Neural cell (in vitro differentiated cells): ENCODE results near the gene INF2. TPM values are rescaled to one million over a fixed set of nuclear protein-coding genes. Genes with fewer than 3 reads are reported as not detected.

Experiments used
- H2AFZ ChIP-seq: fragments of 200-600, 300-800 bp; sonication (generic), shearing (Covaris generic); 2 replicates; pipeline ENCODE4 v1.6.0; 2014; ENCODE audit warnings: low read depth, mild to moderate bottlenecking, antibody characterized with exemption, low read length, moderate library complexity
- H3F3A ChIP-seq: fragments of 200-600 bp; shearing (Covaris generic); 2 replicates; pipeline ENCODE4 v1.6.1; 2016; ENCODE audit warnings: mild to moderate bottlenecking, moderate library complexity, mixed read lengths, antibody characterized with exemption, low read length; ENCODE audit not compliant: insufficient read depth, poor library complexity, severe bottlenecking
- H3K27ac ChIP-seq: fragments of 200-600, 300-800 bp; sonication (generic), shearing (Covaris generic); 2 replicates; pipeline ENCODE4 v1.5.1; 2014; ENCODE audit warnings: mild to moderate bottlenecking, low read length, moderate library complexity
- H3K27me3 ChIP-seq: fragments of 300-800, 200-600 bp; sonication (generic), shearing (Covaris generic); 2 replicates; pipeline ENCODE4 v1.6.0; 2014; ENCODE audit warnings: mild to moderate bottlenecking, low read depth, low read length, moderate library complexity; ENCODE audit not compliant: insufficient read depth
- H3K36me3 ChIP-seq: fragments of 300-800, 200-600 bp; sonication (generic), shearing (Covaris generic); 2 replicates; pipeline ENCODE4 v1.5.1; 2014; ENCODE audit warnings: mild to moderate bottlenecking, antibody characterized with exemption, low read length, moderate library complexity; ENCODE audit not compliant: insufficient read depth
- H3K4me2 ChIP-seq: fragments of 300-800, 200-600 bp; sonication (generic), shearing (Covaris generic); 2 replicates; pipeline ENCODE4 v1.6.0; 2014; ENCODE audit warnings: mild to moderate bottlenecking, low read length
- H3K4me3 ChIP-seq: fragments of 300-800, 200-600 bp; sonication (generic), shearing (Covaris generic); 2 replicates; pipeline ENCODE4 v1.5.1; 2014; ENCODE audit warnings: mild to moderate bottlenecking, low read length, moderate library complexity
- H3K79me2 ChIP-seq: fragments of 200-600 bp; shearing (Covaris generic); replicated peaks from 2 replicates; pipeline ENCODE4 v1.6.0; 2014; ENCODE audit warnings: mild to moderate bottlenecking, low read length, moderate library complexity; ENCODE audit not compliant: insufficient read depth
- H3K9ac ChIP-seq: fragments of 300-800, 200-600 bp; sonication (generic), shearing (Covaris generic); 2 replicates; pipeline ENCODE4 v1.6.1; 2016; ENCODE audit warnings: mild to moderate bottlenecking, low read length, mixed read lengths
- H3K9me2 ChIP-seq: fragments of 200-600 bp; shearing (Covaris generic); 2 replicates; pipeline ENCODE4 v1.6.1; 2016; ENCODE audit warnings: mild to moderate bottlenecking, low read length, mixed read lengths; ENCODE audit not compliant: insufficient read depth
- H3K9me3 ChIP-seq: fragments of 200-600, 300-800 bp; sonication (generic), shearing (Covaris generic); 2 replicates; pipeline ENCODE4 v1.6.1; 2016; ENCODE audit warnings: mild to moderate bottlenecking, mixed run types, low read length, moderate library complexity, mixed read lengths
- H4K20me1 ChIP-seq: fragments of 200-600 bp; shearing (Covaris generic); 2 replicates; pipeline ENCODE4 v1.6.1; 2016; ENCODE audit warnings: mild to moderate bottlenecking, mixed run types; ENCODE audit not compliant: insufficient read depth
- EP300 ChIP-seq: fragments of 450-650 bp; conservative IDR thresholded peaks from 2 replicates; pipeline ENCODE4 v1.6.1; 2014; ENCODE audit warnings: antibody characterized with exemption, mild to moderate bottlenecking, moderate library complexity; ENCODE audit not compliant: poor library complexity, severe bottlenecking
- EZH2 ChIP-seq: fragments of 200-600, 300-800 bp; shearing (Covaris generic), sonication (generic); IDR thresholded peaks from 2 replicates; pipeline ENCODE4 v1.6.1; 2014; ENCODE audit warnings: antibody characterized with exemption, low read length, borderline replicate concordance, mild to moderate bottlenecking; ENCODE audit not compliant: insufficient read depth, poor library complexity, severe bottlenecking
- MXI1 ChIP-seq: fragments of 450-650 bp; conservative IDR thresholded peaks from 2 replicates; pipeline ENCODE4 v1.6.1; 2014; ENCODE audit warnings: antibody characterized with exemption, mild to moderate bottlenecking; ENCODE audit not compliant: poor library complexity, severe bottlenecking
- POLR2AphosphoS5 ChIP-seq: IDR thresholded peaks from 2 replicates; pipeline ENCODE4 v1.6.1; 2012
- RAD21 ChIP-seq: fragments of 450-650 bp; conservative IDR thresholded peaks from 2 replicates; pipeline ENCODE4 v1.6.1; 2014; ENCODE audit warnings: antibody characterized with exemption, mild to moderate bottlenecking, moderate library complexity
- SMC3 ChIP-seq: fragments of 450-650 bp; conservative IDR thresholded peaks from 2 replicates; pipeline ENCODE4 v1.6.1; 2014; ENCODE audit warnings: antibody characterized with exemption, mild to moderate bottlenecking, moderate library complexity; ENCODE audit not compliant: poor library complexity
- TAF1 ChIP-seq: IDR thresholded peaks from 2 replicates; pipeline ENCODE4 v1.6.1; 2012; ENCODE audit warnings: low read depth
- polyA plus RNA-seq: library from polyadenylated mRNA; depleted of rRNA; stranded (reverse); fragments of >200 nt; gene quantifications from 2 replicates; pipeline ENCODE4 v1.2.3, GENCODE V29; 2014
- TF ChIP-seq, protein P1 (sequence below): IDR thresholded peaks from 2 replicates; pipeline ENCODE4 v1.6.1; 2012; ENCODE audit warnings: borderline replicate concordance
- TF ChIP-seq, protein P2 (sequence below): fragments of 450-650 bp; IDR thresholded peaks from 2 replicates; pipeline ENCODE4 v1.5.1; 2014; ENCODE audit warnings: antibody characterized with exemption, mild to moderate bottlenecking, moderate library complexity; ENCODE audit not compliant: poor library complexity, severe bottlenecking

Gene INF2
- polyA plus RNA-seq, 1 donor from 2014 or later = 0.02 TPM

DNA sequence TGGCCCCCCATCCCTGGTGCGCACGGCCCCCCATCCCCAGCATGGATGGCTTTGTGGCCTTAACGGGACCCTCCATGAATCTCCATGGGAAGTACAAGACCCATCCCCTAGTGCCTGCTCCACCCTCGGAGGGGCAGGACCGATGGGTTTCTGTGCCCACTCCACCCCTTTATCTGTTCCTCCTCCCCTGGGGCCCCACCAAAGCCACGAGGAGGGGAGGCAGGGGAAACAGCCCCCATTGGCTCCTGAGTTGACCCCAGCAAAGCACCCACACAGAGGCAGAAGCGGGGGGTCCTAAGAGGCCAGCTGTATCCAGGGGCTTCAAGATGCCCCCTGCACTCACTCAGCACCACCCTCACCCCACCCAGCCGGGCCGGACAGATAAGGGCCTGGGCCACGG is 48.7 kb upstream of the INF2 start:
- Histone ChIP-seq H3F3A (no peaks in the 10 kb centered on the region), H3K36me3 (no peaks in the 10 kb centered on the region), H2AFZ (no peak overlapping the region), H3K9me2 (no peaks in the 10 kb centered on the region), H3K4me3 (no peak overlapping the region), H3K79me2 (no peaks in the 10 kb centered on the region), H3K27me3 (no peaks in the 10 kb centered on the region), H3K9ac (no peak overlapping the region), H3K4me2 (no peak overlapping the region), H3K9me3 (peaks cover 2% of the 10 kb centered on the region), H3K27ac (no peak overlapping the region), H4K20me1 (no peaks in the 10 kb centered on the region)
- TF ChIP-seq EZH2 (no peak), MXI1 (no peak), RAD21 (no peak), EP300 (no peak), SMC3 (no peak), TAF1 (no peak), POLR2AphosphoS5 (no peak)
- TF ChIP-seq, protein P1, sequence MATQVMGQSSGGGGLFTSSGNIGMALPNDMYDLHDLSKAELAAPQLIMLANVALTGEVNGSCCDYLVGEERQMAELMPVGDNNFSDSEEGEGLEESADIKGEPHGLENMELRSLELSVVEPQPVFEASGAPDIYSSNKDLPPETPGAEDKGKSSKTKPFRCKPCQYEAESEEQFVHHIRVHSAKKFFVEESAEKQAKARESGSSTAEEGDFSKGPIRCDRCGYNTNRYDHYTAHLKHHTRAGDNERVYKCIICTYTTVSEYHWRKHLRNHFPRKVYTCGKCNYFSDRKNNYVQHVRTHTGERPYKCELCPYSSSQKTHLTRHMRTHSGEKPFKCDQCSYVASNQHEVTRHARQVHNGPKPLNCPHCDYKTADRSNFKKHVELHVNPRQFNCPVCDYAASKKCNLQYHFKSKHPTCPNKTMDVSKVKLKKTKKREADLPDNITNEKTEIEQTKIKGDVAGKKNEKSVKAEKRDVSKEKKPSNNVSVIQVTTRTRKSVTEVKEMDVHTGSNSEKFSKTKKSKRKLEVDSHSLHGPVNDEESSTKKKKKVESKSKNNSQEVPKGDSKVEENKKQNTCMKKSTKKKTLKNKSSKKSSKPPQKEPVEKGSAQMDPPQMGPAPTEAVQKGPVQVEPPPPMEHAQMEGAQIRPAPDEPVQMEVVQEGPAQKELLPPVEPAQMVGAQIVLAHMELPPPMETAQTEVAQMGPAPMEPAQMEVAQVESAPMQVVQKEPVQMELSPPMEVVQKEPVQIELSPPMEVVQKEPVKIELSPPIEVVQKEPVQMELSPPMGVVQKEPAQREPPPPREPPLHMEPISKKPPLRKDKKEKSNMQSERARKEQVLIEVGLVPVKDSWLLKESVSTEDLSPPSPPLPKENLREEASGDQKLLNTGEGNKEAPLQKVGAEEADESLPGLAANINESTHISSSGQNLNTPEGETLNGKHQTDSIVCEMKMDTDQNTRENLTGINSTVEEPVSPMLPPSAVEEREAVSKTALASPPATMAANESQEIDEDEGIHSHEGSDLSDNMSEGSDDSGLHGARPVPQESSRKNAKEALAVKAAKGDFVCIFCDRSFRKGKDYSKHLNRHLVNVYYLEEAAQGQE = no peak
- TF ChIP-seq, protein P2, sequence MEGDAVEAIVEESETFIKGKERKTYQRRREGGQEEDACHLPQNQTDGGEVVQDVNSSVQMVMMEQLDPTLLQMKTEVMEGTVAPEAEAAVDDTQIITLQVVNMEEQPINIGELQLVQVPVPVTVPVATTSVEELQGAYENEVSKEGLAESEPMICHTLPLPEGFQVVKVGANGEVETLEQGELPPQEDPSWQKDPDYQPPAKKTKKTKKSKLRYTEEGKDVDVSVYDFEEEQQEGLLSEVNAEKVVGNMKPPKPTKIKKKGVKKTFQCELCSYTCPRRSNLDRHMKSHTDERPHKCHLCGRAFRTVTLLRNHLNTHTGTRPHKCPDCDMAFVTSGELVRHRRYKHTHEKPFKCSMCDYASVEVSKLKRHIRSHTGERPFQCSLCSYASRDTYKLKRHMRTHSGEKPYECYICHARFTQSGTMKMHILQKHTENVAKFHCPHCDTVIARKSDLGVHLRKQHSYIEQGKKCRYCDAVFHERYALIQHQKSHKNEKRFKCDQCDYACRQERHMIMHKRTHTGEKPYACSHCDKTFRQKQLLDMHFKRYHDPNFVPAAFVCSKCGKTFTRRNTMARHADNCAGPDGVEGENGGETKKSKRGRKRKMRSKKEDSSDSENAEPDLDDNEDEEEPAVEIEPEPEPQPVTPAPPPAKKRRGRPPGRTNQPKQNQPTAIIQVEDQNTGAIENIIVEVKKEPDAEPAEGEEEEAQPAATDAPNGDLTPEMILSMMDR = no peak

DNA sequence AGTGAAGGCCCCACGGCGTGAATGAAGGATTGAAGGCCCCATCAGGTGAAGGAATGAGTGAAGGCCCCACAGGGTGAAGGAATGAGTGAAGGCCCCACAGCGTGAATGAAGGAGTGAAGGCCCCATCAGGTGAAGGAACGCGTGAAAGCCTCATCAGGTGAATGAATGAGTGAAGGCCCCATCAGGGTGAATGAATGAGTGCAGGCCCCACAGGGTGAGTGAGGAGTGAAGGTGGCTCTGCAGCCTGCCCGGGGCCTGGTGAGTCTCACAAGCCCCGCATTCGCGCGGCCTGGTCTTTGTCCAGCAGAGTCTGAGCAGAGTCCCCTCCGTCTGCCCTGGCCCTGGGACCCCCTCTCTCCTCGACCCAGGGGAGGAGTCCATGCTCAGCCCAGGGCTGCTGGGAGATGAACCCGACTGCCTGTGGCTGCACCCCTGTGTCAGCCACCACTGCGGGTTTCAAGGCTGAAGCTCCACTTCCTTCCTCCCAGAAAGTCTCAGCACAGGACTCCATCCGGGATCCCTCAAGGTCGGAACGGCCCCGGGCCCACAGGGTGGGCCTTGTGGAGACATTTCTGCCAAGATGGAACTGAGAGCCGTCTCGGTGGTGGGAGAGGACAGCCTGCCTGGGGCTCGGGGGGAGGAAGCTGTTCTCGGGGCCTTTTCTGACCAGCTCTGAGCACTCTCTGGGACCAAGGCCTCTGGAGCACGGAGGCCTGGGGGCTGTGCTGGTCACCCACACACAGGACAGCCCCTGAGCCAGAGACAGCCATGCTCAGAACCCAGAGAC is 47.5 kb upstream of the INF2 start:
- Histone ChIP-seq H3K9me2 (no peaks in the 10 kb centered on the region), H3K27ac (no peak overlapping the region), H3K9ac (no peak overlapping the region), H3F3A (no peaks in the 10 kb centered on the region), H3K4me3 (no peak overlapping the region), H3K9me3 (peaks cover 2% of the 10 kb centered on the region), H3K79me2 (no peaks in the 10 kb centered on the region), H3K4me2 (no peak overlapping the region), H3K27me3 (no peaks in the 10 kb centered on the region), H4K20me1 (no peaks in the 10 kb centered on the region), H3K36me3 (no peaks in the 10 kb centered on the region), H2AFZ (no peak overlapping the region)
- TF ChIP-seq RAD21 = no peak
- TF ChIP-seq EP300 = no peak
- TF ChIP-seq POLR2AphosphoS5 = no peak
- no peak for TF ChIP-seq TAF1
- TF ChIP-seq EZH2 = no peak
- TF ChIP-seq, protein P2 = no peak
- TF ChIP-seq SMC3 = no peak
- TF ChIP-seq MXI1 = no peak
- TF ChIP-seq, protein P1 = no peak
